GM20431 (cell line): ENCODE results near the gene METTL9.
"Not testable (repeated sequence)": the region's sequence is repeated elsewhere in the genome, so short reads cannot be mapped to it uniquely, and the experiment has no call there.

Source experiments
- in situ Hi-C: fragments of 300-500 bp; cut with MseI, MboI; formaldehyde crosslinking; loops from one replicate; pipeline ENCODE4 v1.15.0; 2020; ENCODE audit warnings: low sequenced_read_pairs; ENCODE audit not compliant: unreplicated experiment

Gene METTL9

GRCh38 chr16:21599122-21600030 is at the start of gene METTL9:
Gene METTL9, plus strand, starts transcription at chr16:21599577. Its CDS starts 157 bp downstream, at chr16:21599734.
- in situ Hi-C loops, result loop anchor here (25.0 kb wide), 1 partner anchor 113 kb away; no protein-coding TSS in a partner anchor

GRCh38 chr16:21549975-21550374 is 49.4 kb upstream of the METTL9 start:
- in situ Hi-C loops, result not testable (repeated sequence)

- in situ Hi-C loops, result not testable (repeated sequence)
Observed at GRCh38 chr16:21550435-21550834, 48.9 kb upstream of the METTL9 start.

- in situ Hi-C loops, result not testable (repeated sequence)
Observed at GRCh38 chr16:21551076-21551475, 48.3 kb upstream of the METTL9 start.

GRCh38 chr16:21551600-21551999 is 47.8 kb upstream of the METTL9 start:
- in situ Hi-C loops, result not testable (repeated sequence)

- in situ Hi-C loops, result not testable (repeated sequence)
Observed at GRCh38 chr16:21553481-21554296, 45.7 kb upstream of the METTL9 start.

- in situ Hi-C loops, result no loop called here
Observed at GRCh38 chr16:21554795-21555585, 44.4 kb upstream of the METTL9 start.

GRCh38 chr16:21555621-21556020 is 43.8 kb upstream of the METTL9 start:
- in situ Hi-C loops, result not testable (repeated sequence)

- in situ Hi-C loops, result not testable (repeated sequence)
Observed at GRCh38 chr16:21556026-21556595, 43.3 kb upstream of the METTL9 start.

- in situ Hi-C loops, result not testable (repeated sequence)
Observed at GRCh38 chr16:21556651-21557241, 42.6 kb upstream of the METTL9 start.

- in situ Hi-C loops, result no loop called here
Observed at GRCh38 chr16:21560462-21560861, 38.9 kb upstream of the METTL9 start.

- in situ Hi-C loops, result no loop called here
Observed at GRCh38 chr16:21563676-21564075, 35.7 kb upstream of the METTL9 start.

GRCh38 chr16:21564367-21564766 is 35.0 kb upstream of the METTL9 start:
- in situ Hi-C loops, result not testable (repeated sequence)

GRCh38 chr16:21565507-21565860 is 33.9 kb upstream of the METTL9 start:
- in situ Hi-C loops, result no loop called here

GRCh38 chr16:21565861-21566669 is 33.3 kb upstream of the METTL9 start:
- in situ Hi-C loops, result no loop called here

GRCh38 chr16:21566891-21567414 is 32.4 kb upstream of the METTL9 start:
- in situ Hi-C loops, result no loop called here

- in situ Hi-C loops, result not testable (repeated sequence)
Observed at GRCh38 chr16:21567496-21567895, 31.9 kb upstream of the METTL9 start.

GRCh38 chr16:21568502-21569189 is 30.7 kb upstream of the METTL9 start:
- in situ Hi-C loops, result no loop called here
